Gastrocnemius medialis (tissue), 4 donors: ENCODE data around the gene MACROD2. TPM values are rescaled to one million over a fixed set of nuclear protein-coding genes. Genes with fewer than 3 reads are reported as not detected.

Experiments
- ATAC-seq, 2 donors: fragments of 150-250 bp; one replicate each; pipeline ENCODE4 v1.9.1; 2016
- DNase-seq, 2 donors: peaks; one replicate each; pipeline ENCODE4 v3.0.0-alpha.2; 2019
- H3K27ac ChIP-seq, 4 donors: fragments of 200-600 bp; sonication (generic); 1 replicate in 1 of 4; 2 replicates in 3 of 4; pipeline ENCODE4 v1.5.1; 2016 to 2018; ENCODE audit warnings: mild to moderate bottlenecking in 2 of 4, moderate library complexity in 1 of 4
- H3K27me3 ChIP-seq, 3 donors: fragments of 200-600 bp; sonication (generic) in 2 of 3; 1 replicate in 1 of 3; 2 replicates in 2 of 3; pipeline versions ENCODE4 v1.5.1 to v1.6.0; 2016 to 2019; ENCODE audit warnings: mild to moderate bottlenecking in 1 of 3, moderate library complexity in 1 of 3
- H3K36me3 ChIP-seq, 2 donors: fragments of 200-600 bp; sonication (generic) in 1 of 2; one replicate each; pipeline ENCODE4 v1.5.1; 2017 to 2018
- H3K4me1 ChIP-seq, 2 donors: fragments of 200-600 bp; sonication (generic) in 1 of 2; one replicate each; pipeline ENCODE4 v1.5.1; 2016 to 2017; ENCODE audit warnings: mild to moderate bottlenecking in 2 of 2
- H3K4me3 ChIP-seq, 4 donors: fragments of 200-600 bp; sonication (generic) in 3 of 4; 1 replicate in 1 of 4; 2 replicates in 3 of 4; pipeline ENCODE4 v1.5.1; 2016 to 2019; ENCODE audit warnings: mild to moderate bottlenecking in 2 of 4
- H3K9me3 ChIP-seq, 3 donors: fragments of 200-600 bp; sonication (generic) in 2 of 3; 1 replicate in 1 of 3; 2 replicates in 2 of 3; pipeline ENCODE4 v1.5.1; 2016 to 2019
- POLR2A ChIP-seq, 2 donors: fragments of 450-650 bp; IDR thresholded peaks; one replicate each; pipeline ENCODE4 v1.6.1; 2017; ENCODE audit warnings: antibody characterized with exemption in 2 of 2, mild to moderate bottlenecking in 2 of 2, moderate library complexity in 2 of 2
- in situ Hi-C, 4 donors: fragments of 200-750 bp; cut with MboI; loops; one replicate each; pipeline versions ENCODE4 v1.15.0 to v1.8.0; 2017; ENCODE audit warnings: low sequenced_read_pairs in 4 of 4
- intact Hi-C: fragments of 100-400 bp; cut with DNase I; formaldehyde crosslinking; loops from one replicate; pipeline ENCODE4 v1.15.1; 2023; ENCODE audit warnings: low total_unique reads
- total RNA-seq, 4 donors: library from RNA; depleted of rRNA; stranded (reverse); fragments of >200 nt; gene quantifications; one replicate each; pipeline versions ENCODE4 v1.1.0 to v1.2.3, GENCODE V29; 2016
- TF ChIP-seq, protein P1 (sequence below), 5 experiments: fragments of 450-650 bp in 3 of 5; fragments of 200-600 bp in 2 of 5; sonication (generic) in 2 of 5; IDR thresholded peaks in 4 of 5; conservative IDR thresholded peaks in 1 of 5; 1 replicate in 4 of 5; 2 replicates in 1 of 5; pipeline ENCODE4 v1.5.1; 2016 to 2019; ENCODE audit warnings: antibody characterized with exemption in 5 of 5, mild to moderate bottlenecking in 3 of 5, moderate library complexity in 3 of 5

Gene MACROD2
- total RNA-seq, 4 donors from 2014 or later = 1.8 to 10.2 (median 3.6) TPM

DNA sequence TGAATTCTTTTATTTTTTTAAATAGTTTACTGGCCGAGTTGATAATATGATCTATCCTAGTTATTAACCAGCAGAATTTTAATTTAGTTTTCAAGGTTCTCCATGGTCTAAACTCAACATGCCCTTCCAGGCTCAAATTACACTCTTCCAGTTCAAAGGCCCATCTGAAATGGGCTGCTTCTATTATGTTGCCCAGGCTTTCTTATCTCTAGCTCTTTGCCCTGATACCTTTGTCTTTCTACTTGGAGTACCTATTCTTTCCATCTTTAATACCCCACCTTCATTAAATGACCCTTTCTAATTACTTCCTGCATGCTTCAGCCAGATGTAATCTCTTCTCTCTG lies 883.3 kb downstream of the MACROD2 start:
- intact Hi-C loops (no loop called here), in situ Hi-C loops (no loop called here)
- Histone ChIP-seq H3K27me3 (no peaks in the 10 kb centered on the region), H3K4me3 (no peak overlapping the region), H3K4me1 (no peaks in the 10 kb centered on the region), H3K27ac (no peak overlapping the region), H3K36me3 (no peaks in the 10 kb centered on the region), H3K9me3 (no peaks in the 10 kb centered on the region)
- no peak for DNase-seq
- no peak for ATAC-seq
- TF ChIP-seq POLR2A (IDR thresholded peaks at IDR 0.05) = no peak
- TF ChIP-seq, protein P1, sequence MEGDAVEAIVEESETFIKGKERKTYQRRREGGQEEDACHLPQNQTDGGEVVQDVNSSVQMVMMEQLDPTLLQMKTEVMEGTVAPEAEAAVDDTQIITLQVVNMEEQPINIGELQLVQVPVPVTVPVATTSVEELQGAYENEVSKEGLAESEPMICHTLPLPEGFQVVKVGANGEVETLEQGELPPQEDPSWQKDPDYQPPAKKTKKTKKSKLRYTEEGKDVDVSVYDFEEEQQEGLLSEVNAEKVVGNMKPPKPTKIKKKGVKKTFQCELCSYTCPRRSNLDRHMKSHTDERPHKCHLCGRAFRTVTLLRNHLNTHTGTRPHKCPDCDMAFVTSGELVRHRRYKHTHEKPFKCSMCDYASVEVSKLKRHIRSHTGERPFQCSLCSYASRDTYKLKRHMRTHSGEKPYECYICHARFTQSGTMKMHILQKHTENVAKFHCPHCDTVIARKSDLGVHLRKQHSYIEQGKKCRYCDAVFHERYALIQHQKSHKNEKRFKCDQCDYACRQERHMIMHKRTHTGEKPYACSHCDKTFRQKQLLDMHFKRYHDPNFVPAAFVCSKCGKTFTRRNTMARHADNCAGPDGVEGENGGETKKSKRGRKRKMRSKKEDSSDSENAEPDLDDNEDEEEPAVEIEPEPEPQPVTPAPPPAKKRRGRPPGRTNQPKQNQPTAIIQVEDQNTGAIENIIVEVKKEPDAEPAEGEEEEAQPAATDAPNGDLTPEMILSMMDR (IDR thresholded peaks at IDR 0.05 in 4 of 5, conservative IDR thresholded peaks at IDR 0.05 in 1 of 5) = no peak

DNA sequence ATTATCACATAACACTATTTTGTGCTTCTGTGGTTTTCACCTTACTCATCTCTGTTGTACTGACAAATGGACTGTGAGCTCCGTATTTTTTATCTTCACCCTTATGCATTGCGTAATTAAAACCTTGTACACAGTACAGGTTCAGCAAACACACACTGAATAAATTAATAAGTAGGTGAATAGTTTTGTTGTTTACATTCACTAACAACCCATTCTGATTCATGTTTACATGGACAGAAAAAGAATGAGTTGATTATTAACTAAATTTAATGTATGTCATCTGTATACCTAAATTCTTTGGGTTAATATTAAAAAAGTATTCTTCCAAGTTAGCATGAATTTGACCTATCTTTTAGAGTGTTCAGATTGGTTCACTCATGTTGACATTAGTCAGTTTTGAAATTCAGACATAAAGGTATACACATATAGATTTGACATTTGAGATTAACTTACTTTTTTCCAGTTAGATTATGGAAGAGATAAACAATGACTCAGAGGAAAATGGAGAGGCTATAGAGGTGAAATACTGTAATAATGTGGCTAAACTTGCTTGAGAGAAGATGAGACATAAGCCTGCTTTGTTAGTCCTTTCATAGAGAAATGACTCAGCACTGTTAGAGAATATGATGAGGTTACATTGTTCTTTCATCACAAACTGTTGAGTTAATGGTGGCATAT lies 883.8 kb downstream of the MACROD2 start:
- H3K27me3 ChIP-seq = no peaks in the 10 kb centered on the region
- H3K4me1 ChIP-seq = no peaks in the 10 kb centered on the region
- ATAC-seq (peak in 1 of 2 donors; percentile 76), DNase-seq (no peak)
- no peaks in the 10 kb centered on the region for H3K36me3 ChIP-seq
- H3K9me3 ChIP-seq = no peaks in the 10 kb centered on the region
- in situ Hi-C loops (no loop called here), intact Hi-C loops (no loop called here)
- H3K4me3 ChIP-seq = no peak overlapping the region
- TF ChIP-seq, protein P1 (IDR thresholded peaks at IDR 0.05 in 4 of 5, conservative IDR thresholded peaks at IDR 0.05 in 1 of 5) = no peak
- no peak for TF ChIP-seq POLR2A (IDR thresholded peaks at IDR 0.05)
- peak overlapping the region in 1 of 4 donors; percentile 14 for H3K27ac ChIP-seq

DNA sequence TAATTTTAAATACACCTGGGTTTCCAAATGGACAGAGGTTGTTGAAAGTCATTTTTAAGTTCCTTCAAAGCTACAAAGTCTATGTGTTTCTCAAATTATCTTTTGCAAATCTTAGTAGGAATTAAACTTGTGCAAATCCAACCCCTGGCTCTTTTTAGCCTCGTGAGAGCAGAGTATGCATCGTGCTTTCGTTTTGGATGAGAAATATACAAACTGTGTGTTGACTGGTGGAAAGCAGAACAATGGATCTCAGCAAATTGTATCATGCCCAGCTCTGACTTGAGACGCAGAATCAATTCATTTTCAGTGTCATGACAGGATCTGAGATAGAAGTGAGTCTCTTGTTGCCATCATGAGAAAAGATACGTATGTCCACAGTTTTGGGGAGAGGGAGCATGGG lies 884.5 kb downstream of the MACROD2 start:
- ATAC-seq (no peak), DNase-seq (no peak)
- Histone ChIP-seq H3K27me3 (no peaks in the 10 kb centered on the region), H3K4me3 (no peak overlapping the region), H3K27ac (peak overlapping the region in 1 of 4 donors; percentile 14), H3K9me3 (no peaks in the 10 kb centered on the region), H3K36me3 (no peaks in the 10 kb centered on the region), H3K4me1 (no peaks in the 10 kb centered on the region)
- in situ Hi-C loops (no loop called here), intact Hi-C loops (no loop called here)
- TF ChIP-seq, protein P1 (IDR thresholded peaks at IDR 0.05 in 4 of 5, conservative IDR thresholded peaks at IDR 0.05 in 1 of 5) = no peak
- TF ChIP-seq POLR2A (IDR thresholded peaks at IDR 0.05) = no peak

DNA sequence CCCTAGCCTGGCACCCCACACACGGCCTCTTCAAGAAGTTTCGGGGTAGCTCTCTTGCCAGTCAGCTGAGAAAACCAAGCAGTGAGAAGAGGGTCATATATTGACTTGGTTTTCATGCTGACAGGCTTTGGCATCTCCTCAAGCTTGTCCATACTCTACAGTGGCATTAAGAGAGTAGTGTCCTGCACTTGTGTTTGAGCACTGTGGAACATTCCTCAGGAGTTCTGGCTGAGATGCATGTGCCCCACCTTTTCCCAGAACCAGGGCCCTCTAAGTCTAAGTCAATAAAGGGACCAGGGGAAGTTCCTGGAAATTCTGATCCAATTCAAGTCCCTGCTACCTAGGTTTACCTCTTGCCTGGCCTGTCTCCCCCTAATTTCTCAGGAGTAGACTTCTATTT lies 886.2 kb downstream of the MACROD2 start:
- H3K27ac ChIP-seq = no peak overlapping the region
- ATAC-seq (no peak), DNase-seq (no peak)
- no peaks in the 10 kb centered on the region for H3K27me3 ChIP-seq
- TF ChIP-seq, protein P1 (IDR thresholded peaks at IDR 0.05 in 4 of 5, conservative IDR thresholded peaks at IDR 0.05 in 1 of 5) = no peak
- no peak for TF ChIP-seq POLR2A (IDR thresholded peaks at IDR 0.05)
- H3K4me1 ChIP-seq = no peaks in the 10 kb centered on the region
- H3K4me3 ChIP-seq = no peak overlapping the region
- intact Hi-C loops = no loop called here
- H3K36me3 ChIP-seq = no peaks in the 10 kb centered on the region
- H3K9me3 ChIP-seq = no peaks in the 10 kb centered on the region
- in situ Hi-C loops = no loop called here

DNA sequence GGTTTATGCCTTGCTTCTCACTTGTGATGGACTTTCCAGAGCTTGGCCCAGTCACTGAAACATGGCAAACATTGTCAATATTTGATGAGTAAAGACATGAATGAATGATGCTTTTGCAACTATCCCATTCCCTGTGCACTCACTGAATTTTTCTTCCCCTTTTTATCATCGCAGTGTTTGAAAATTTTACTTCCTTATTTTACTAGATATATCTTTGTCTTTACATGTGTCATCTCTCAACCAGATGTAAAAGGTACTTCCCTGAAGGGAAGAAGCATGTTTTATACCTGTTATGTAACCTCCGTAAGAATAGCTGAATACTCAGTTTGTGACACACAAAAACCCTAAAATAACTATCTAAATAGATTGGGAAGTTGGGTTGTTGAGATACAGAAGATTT lies 886.8 kb downstream of the MACROD2 start:
- Histone ChIP-seq H3K27me3 (no peaks in the 10 kb centered on the region), H3K27ac (no peak overlapping the region), H3K4me3 (no peak overlapping the region), H3K4me1 (no peaks in the 10 kb centered on the region), H3K9me3 (no peaks in the 10 kb centered on the region), H3K36me3 (no peaks in the 10 kb centered on the region)
- no peak for ATAC-seq
- no peak for TF ChIP-seq POLR2A (IDR thresholded peaks at IDR 0.05)
- TF ChIP-seq, protein P1 (IDR thresholded peaks at IDR 0.05 in 4 of 5, conservative IDR thresholded peaks at IDR 0.05 in 1 of 5) = no peak
- intact Hi-C loops = no loop called here
- in situ Hi-C loops = no loop called here
- DNase-seq = no peak
